ENCODE measurements around the gene SIPA1. TPM values are rescaled to one million over a fixed set of nuclear protein-coding genes. Genes with fewer than 3 reads are reported as not detected.

Gene SIPA1
- total and polyA plus RNA-seq, 9 of the 15 experiments (the other 6 are each of a cell fraction or from before 2014, with no cell fraction given), result 0.25 to 85.8 (median 16.8) TPM

DNA sequence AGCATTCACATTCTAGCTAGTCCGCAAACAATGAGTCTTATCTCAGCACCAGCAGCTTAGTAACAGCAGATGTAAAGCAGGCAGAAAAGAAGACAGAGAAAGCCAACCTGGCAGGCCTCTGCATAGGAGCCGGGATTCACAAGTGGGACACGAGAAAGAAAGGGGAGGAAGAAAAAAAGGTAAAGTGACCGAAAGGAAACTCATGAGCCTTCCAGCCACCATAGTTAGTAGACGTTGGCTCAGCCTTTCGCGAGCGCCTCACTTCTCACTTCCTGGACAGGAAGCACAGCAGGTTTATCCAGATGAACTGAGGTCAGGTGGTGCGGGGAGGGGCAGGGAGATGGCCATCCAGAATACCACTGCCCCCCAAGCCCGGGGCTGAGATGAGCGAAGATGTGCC lies 54.5 kb downstream of the SIPA1 start (continued):
- TF ChIP-seq TAL1 (IDR thresholded peaks at IDR 0.05) (peak; percentile 42; the same call in 1 of the 2 replicates), RBM15 (IDR thresholded peaks at IDR 0.05; ENCODE audit: insufficient read depth, low read length) (no peak), SUPT5H (IDR thresholded peaks at IDR 0.05) (peak; percentile 74), TCF3 (CRISPR knock-in tag; IDR thresholded peaks at IDR 0.05) (peak; percentile 43; the same call in 1 of the 2 replicates), GTF2A2 (tag; IDR thresholded peaks at IDR 0.05) (no peak), SRF (CRISPR knock-in tag; IDR thresholded peaks at IDR 0.05) (no peak), NFRKB (IDR thresholded peaks at IDR 0.05; ENCODE audit: low read depth) (peak; percentile 48; the same call in 1 of the 2 replicates), TCF15 (CRISPR knock-in tag; IDR thresholded peaks at IDR 0.05) (no peak), HMG20A (CRISPR knock-in tag; conservative IDR thresholded peaks at IDR 0.05) (no peak), ZNF41 (CRISPR knock-in tag; conservative IDR thresholded peaks at IDR 0.05) (no peak), EGR1 (conservative IDR thresholded peaks at IDR 0.05) (no peak), ETS2 (tag; IDR thresholded peaks at IDR 0.05; ENCODE audit: borderline replicate concordance, poor library complexity, severe bottlenecking) (no peak), ZNF143 (CRISPR knock-in tag; IDR thresholded peaks at IDR 0.05) (no peak), KLF6 (CRISPR knock-in tag; IDR thresholded peaks at IDR 0.05; ENCODE audit: borderline replicate concordance) (peak; percentile 3; the same call in 1 of the 2 replicates), GATAD2A (IDR thresholded peaks at IDR 0.05) (0 out of 2 replicates have a peak, but pooled peaks have one; percentile 19), LEF1 (IDR thresholded peaks at IDR 0.05) (peak; percentile 53), HNRNPH1 (optimal IDR thresholded peaks at IDR 0.05; ENCODE audit: low read depth, low read length) (no peak), ZNF224 (CRISPR knock-in tag; IDR thresholded peaks at IDR 0.05) (no peak), ZNF57 (CRISPR knock-in tag; IDR thresholded peaks at IDR 0.05) (no peak), ZNF146 (CRISPR knock-in tag; IDR thresholded peaks at IDR 0.05; ENCODE audit: unreplicated experiment) (no peak), TBL1XR1 (IDR thresholded peaks at IDR 0.05; ENCODE audit: low read length in 2 of 2) (no peak), TRIM28 (IDR thresholded peaks at IDR 0.05) (no peak), ZBTB34 (CRISPR knock-in tag; IDR thresholded peaks at IDR 0.05) (no peak), CREB3 (tag; conservative IDR thresholded peaks at IDR 0.05; ENCODE audit: low read depth) (peak; percentile 73; the same call in 1 of the 2 replicates), CXXC5 (CRISPR knock-in tag; IDR thresholded peaks at IDR 0.05) (0 out of 2 replicates have a peak, but pooled peaks have one; percentile 28), MECOM (CRISPR knock-in tag; IDR thresholded peaks at IDR 0.05) (0 out of 2 replicates have a peak, but pooled peaks have one; percentile 39), RFX1 (IDR thresholded peaks at IDR 0.05) (no peak), ZNF347 (CRISPR knock-in tag; IDR thresholded peaks at IDR 0.05; ENCODE audit: low read depth) (no peak), ZNF717 (CRISPR knock-in tag; IDR thresholded peaks at IDR 0.05) (no peak), MCM5 (IDR thresholded peaks at IDR 0.05; ENCODE audit: low read depth) (no peak), SIN3A (IDR thresholded peaks at IDR 0.05; ENCODE audit: borderline replicate concordance in 2 of 2, control insufficient read depth in 1 of 2, low read depth in 2 of 2, low read length in 2 of 2) (no peak), WHSC1 (IDR thresholded peaks at IDR 0.05; ENCODE audit: low read length) (no peak)
